ENCODE measurements around the gene CHRNA1.

GRCh38 chr2:174797781-174798276 is 33.6 kb upstream of the CHRNA1 start:
- TF ChIP-seq CTCF (IDR thresholded peaks at IDR 0.05; ENCODE audit: poor library complexity, severe bottlenecking) (no peak), TAF1 (IDR thresholded peaks at IDR 0.05; ENCODE audit: low read depth) (no peak), POLR2AphosphoS5 (IDR thresholded peaks at IDR 0.05) (no peak), SMC3 (conservative IDR thresholded peaks at IDR 0.05; ENCODE audit: poor library complexity) (no peak), EZH2 (IDR thresholded peaks at IDR 0.05; ENCODE audit: borderline replicate concordance, insufficient read depth, low read length, poor library complexity, severe bottlenecking) (no peak), EP300 (conservative IDR thresholded peaks at IDR 0.05; ENCODE audit: poor library complexity, severe bottlenecking) (no peak)

Measured in neural cell (in vitro differentiated cells).